Endodermal cell (in vitro differentiated cells): ENCODE results near the gene PTK7. TPM values are rescaled to one million over a fixed set of nuclear protein-coding genes. Genes with fewer than 3 reads are reported as not detected.

Source experiments
- DNase-seq: peaks from one replicate; pipeline ENCODE4 v3.0.0-alpha.2; 2017
- H3K27ac ChIP-seq: 2 replicates; pipeline ENCODE4 v1.5.1; 2013; ENCODE audit warnings: mild to moderate bottlenecking, low read depth, low read length, moderate library complexity
- H3K27me3 ChIP-seq: 2 replicates; pipeline ENCODE4 v1.6.1; 2013; ENCODE audit warnings: mild to moderate bottlenecking, low read length, moderate library complexity; ENCODE audit not compliant: insufficient read depth, control insufficient read depth, poor library complexity, severe bottlenecking
- H3K36me3 ChIP-seq: 2 replicates; pipeline ENCODE4 v1.7.0; 2013; ENCODE audit warnings: mild to moderate bottlenecking, low read length, moderate library complexity; ENCODE audit not compliant: control insufficient read depth, insufficient read depth
- H3K4me1 ChIP-seq: one replicate; pipeline ENCODE4 v1.7.0; 2013; ENCODE audit warnings: low read length; ENCODE audit not compliant: control insufficient read depth, insufficient read depth
- H3K4me3 ChIP-seq: 2 replicates; pipeline ENCODE4 v1.5.1; 2013; ENCODE audit warnings: mild to moderate bottlenecking, low read length, moderate library complexity
- H3K9ac ChIP-seq: 2 replicates; pipeline ENCODE4 v1.6.1; 2013; ENCODE audit warnings: mild to moderate bottlenecking, low read length, moderate library complexity; ENCODE audit not compliant: poor library complexity, severe bottlenecking; ENCODE audit errors: extremely low read depth
- H3K9me3 ChIP-seq: 2 replicates; pipeline ENCODE4 v1.6.1; 2013; ENCODE audit warnings: mild to moderate bottlenecking, low read length, moderate library complexity; ENCODE audit not compliant: control insufficient read depth
- H3K27ac Mint-ChIP-seq: 2 replicates; pipeline ENCODE4 v1.8.0; 2020; ENCODE audit warnings: mixed read lengths
- H3K27me3 Mint-ChIP-seq: 2 replicates; pipeline ENCODE4 v1.8.0; 2021; ENCODE audit warnings: mild to moderate bottlenecking, mixed read lengths; ENCODE audit not compliant: insufficient read depth
- H3K36me3 Mint-ChIP-seq: 2 replicates; pipeline ENCODE4 v1.8.0; 2020; ENCODE audit warnings: low read depth, mixed read lengths
- H3K4me1 Mint-ChIP-seq: 2 replicates; pipeline ENCODE4 v1.8.0; 2020; ENCODE audit warnings: mixed read lengths
- H3K4me3 Mint-ChIP-seq: 2 replicates; pipeline ENCODE4 v1.8.0; 2020; ENCODE audit warnings: mild to moderate bottlenecking, moderate library complexity, mixed read lengths
- H3K9me3 Mint-ChIP-seq: 2 replicates; pipeline ENCODE4 v1.8.0; 2020; ENCODE audit warnings: mild to moderate bottlenecking, mixed read lengths
- CTCF ChIP-seq: fragments of 200-600 bp; sonication (generic); conservative IDR thresholded peaks from 2 replicates; pipeline ENCODE4 v1.5.0; 2021; ENCODE audit warnings: antibody characterized with exemption, mild to moderate bottlenecking
- WGBS, 2 experiments: methylation state at CpG; one replicate each; pipeline versions ENCODE4 v1.1.5 to v1.1.7; 2013; ENCODE audit warnings: missing lambda C conversion rate in 2 of 2, mixed read lengths in 1 of 2; ENCODE audit not compliant: insufficient coverage in 1 of 2, insufficient read length in 1 of 2; 5-methylcytosine and 5-hydroxymethylcytosine counted together
- total RNA-seq, 2 donors: library from RNA; stranded (reverse); fragmentation: NEBNext Ultra II Directional in 1 of 2; extraction: Animal tissue kit (Norgen Biotek cat#: 25700) in 1 of 2; gene quantifications; 2 replicates in 1 of 2; 3 replicates in 1 of 2; pipeline ENCODE4 v1.2.1, GENCODE V29; 2021

The PTK7 gene
- total RNA-seq, 2 donors from 2014 or later = 167 to 183 TPM

GRCh38 chr6:43070028-43070632 is 6.0 kb upstream of the PTK7 start:
- peak; percentile 83 for TF ChIP-seq CTCF
- H3K4me1 ChIP-seq = no peaks in the 10 kb centered on the region
- H3K27me3 Mint-ChIP-seq = no peaks in the 10 kb centered on the region
- H3K36me3 ChIP-seq = peaks cover 35% of the 10 kb centered on the region
- no peaks in the 10 kb centered on the region for H3K9me3 Mint-ChIP-seq
- 54 to 85% methylated on average over 4 to 6 of the region's 6 CpGs for WGBS, 2 experiments
- H3K27ac ChIP-seq = no peak overlapping the region
- H3K4me3 ChIP-seq = no peak overlapping the region
- H3K27me3 ChIP-seq = no peaks in the 10 kb centered on the region
- H3K9ac ChIP-seq = no peak overlapping the region
- H3K4me3 Mint-ChIP-seq = no peak overlapping the region
- peaks cover 2% of the 10 kb centered on the region for H3K4me1 Mint-ChIP-seq
- peak overlapping the region; percentile 68 for H3K27ac Mint-ChIP-seq
- DNase-seq = peak; percentile 71
- H3K9me3 ChIP-seq = no peaks in the 10 kb centered on the region
- H3K36me3 Mint-ChIP-seq = peaks cover 35% of the 10 kb centered on the region

- no peaks in the 10 kb centered on the region for H3K27me3 ChIP-seq
- H3K9me3 ChIP-seq = no peaks in the 10 kb centered on the region
- DNase-seq = peak; percentile 72
- peak overlapping the region; percentile 66 for H3K27ac ChIP-seq
- H3K9ac ChIP-seq = no peak overlapping the region
- Mint-ChIP-seq H3K27me3 (no peaks in the 10 kb centered on the region), H3K4me3 (peak overlapping the region; percentile 88), H3K27ac (no peak overlapping the region), H3K36me3 (peaks cover 23% of the 10 kb centered on the region), H3K9me3 (no peaks in the 10 kb centered on the region), H3K4me1 (peaks cover 22% of the 10 kb centered on the region)
- H3K4me3 ChIP-seq = peak overlapping the region; percentile 73
- H3K36me3 ChIP-seq = peaks cover 27% of the 10 kb centered on the region
- WGBS, 2 experiments = 61 to 94% methylated on average over 2 to 6 of the region's 6 CpGs
- no peak for TF ChIP-seq CTCF
- peaks cover 8% of the 10 kb centered on the region for H3K4me1 ChIP-seq
These were observed 1.1 kb upstream of the PTK7 start for GRCh38 chr6:43074847-43075669.

GRCh38 chr6:43076464-43077332 is 584 bp downstream of the PTK7 start:
- peaks cover 8% of the 10 kb centered on the region for H3K4me1 ChIP-seq
- peak; percentile 93 for DNase-seq
- TF ChIP-seq CTCF = no peak
- H3K9ac ChIP-seq = peak overlapping the region; percentile 91
- H3K27ac ChIP-seq = peak overlapping the region; percentile 66
- no peaks in the 10 kb centered on the region for H3K27me3 ChIP-seq
- WGBS, 2 experiments = 0% methylated on average over 45 to 72 of the region's 72 CpGs
- Mint-ChIP-seq H3K9me3 (no peaks in the 10 kb centered on the region), H3K27ac (peak overlapping the region; percentile 79), H3K4me1 (peaks cover 20% of the 10 kb centered on the region), H3K4me3 (peak overlapping the region; percentile 88), H3K27me3 (no peaks in the 10 kb centered on the region), H3K36me3 (peaks cover 24% of the 10 kb centered on the region)
- peak overlapping the region; percentile 95 for H3K4me3 ChIP-seq
- H3K36me3 ChIP-seq = peaks cover 25% of the 10 kb centered on the region
- H3K9me3 ChIP-seq = no peaks in the 10 kb centered on the region
